IMR-90 (cell line): ENCODE data around the gene ADCY5. TPM values are rescaled to one million over a fixed set of nuclear protein-coding genes. Genes with fewer than 3 reads are reported as not detected.

Experiments
- ATAC-seq: fragments of 200-7000 bp; cut with Tn5 transposase; 2 replicates; pipeline ENCODE4 v1.9.1; 2020; ENCODE audit warnings: low read depth, mild to moderate bottlenecking, moderate library complexity
- BruUV-seq: library from RNA; stranded (reverse); fragments of 400-500 nt; replicated peaks from 2 replicates; lab custom pipeline; 2021; lab: Mats Ljungman, UMichigan
- CTCF ChIA-PET: fragments of 300-600 bp; formaldehyde crosslinking; extraction: SDS; loops from one replicate; lab custom pipeline; 2021; ENCODE audit warnings: antibody characterized with exemption; lab: Yijun Ruan, JAX
- POLR2A ChIA-PET: fragments of 300-600 bp; sonication (Branson Sonifier 250); formaldehyde crosslinking; loops from one replicate; lab custom pipeline; 2022; ENCODE audit warnings: antibody characterized with exemption; ENCODE audit not compliant: unreplicated experiment; lab: Charles Lee
- DNase-seq: peaks from one replicate; pipeline ENCODE4 v3.0.0; 2013
- H2AFZ ChIP-seq: replicated peaks from 2 replicates; pipeline ENCODE3; 2013; ENCODE audit warnings: low read length, mild to moderate bottlenecking; ENCODE audit not compliant: poor library complexity
- H2AK5ac ChIP-seq: 2 replicates; pipeline ENCODE4 v1.6.1; 2013; ENCODE audit warnings: low read depth, low read length, inconsistent platforms
- H2AK9ac ChIP-seq: replicated peaks from 2 replicates; pipeline ENCODE3; 2013; ENCODE audit warnings: mild to moderate bottlenecking, low read depth, low read length, moderate library complexity; ENCODE audit not compliant: poor library complexity
- H2BK120ac ChIP-seq: 2 replicates; pipeline ENCODE4 v1.6.1; 2013; ENCODE audit warnings: low read depth, low read length, inconsistent platforms
- H2BK15ac ChIP-seq: 3 replicates; pipeline ENCODE4 v1.6.1; 2013; ENCODE audit warnings: low read depth, low read length, inconsistent platforms
- H2BK20ac ChIP-seq: 2 replicates; pipeline ENCODE4 v1.6.1; 2013; ENCODE audit warnings: low read depth, mild to moderate bottlenecking, inconsistent platforms, low read length, moderate library complexity
- H2BK5ac ChIP-seq: 2 replicates; pipeline ENCODE4 v1.6.1; 2013; ENCODE audit warnings: mild to moderate bottlenecking, low read depth, low read length, inconsistent platforms; ENCODE audit not compliant: poor library complexity, severe bottlenecking
- H3K14ac ChIP-seq: replicated peaks from 2 replicates; pipeline ENCODE4 v1.6.1; 2013; ENCODE audit warnings: low read depth, low read length, inconsistent platforms
- H3K18ac ChIP-seq: 2 replicates; pipeline ENCODE4 v1.6.1; 2013; ENCODE audit warnings: low read depth, low read length, control low read depth
- H3K23ac ChIP-seq: 2 replicates; pipeline ENCODE4 v1.6.1; 2013; ENCODE audit warnings: low read depth, low read length, inconsistent platforms
- H3K27ac ChIP-seq: 2 replicates; pipeline ENCODE4 v1.5.1; 2013; ENCODE audit warnings: mild to moderate bottlenecking, control low read depth, low read length; ENCODE audit not compliant: insufficient read depth
- H3K27me3 ChIP-seq: 2 replicates; pipeline ENCODE4 v1.6.1; 2013; ENCODE audit warnings: low read length; ENCODE audit not compliant: control insufficient read depth, insufficient read depth
- H3K36me3 ChIP-seq: 2 replicates; pipeline ENCODE4 v1.6.1; 2013; ENCODE audit warnings: low read length, mixed read lengths; ENCODE audit not compliant: control insufficient read depth, insufficient read depth
- H3K4ac ChIP-seq: 2 replicates; pipeline ENCODE4 v1.6.1; 2013; ENCODE audit warnings: low read depth, low read length, inconsistent platforms
- H3K4me1 ChIP-seq: 2 replicates; pipeline ENCODE4 v1.6.1; 2013; ENCODE audit warnings: low read length, mixed read lengths; ENCODE audit not compliant: control insufficient read depth, insufficient read depth
- H3K4me2 ChIP-seq: 2 replicates; pipeline ENCODE4 v1.6.1; 2013; ENCODE audit warnings: low read depth, mild to moderate bottlenecking, control low read depth, low read length, moderate library complexity
- H3K4me3 ChIP-seq: 2 replicates; pipeline ENCODE4 v1.5.1; 2013; ENCODE audit warnings: low read depth, mild to moderate bottlenecking, control low read depth, low read length, moderate library complexity; ENCODE audit not compliant: insufficient read depth
- H3K56ac ChIP-seq: 2 replicates; pipeline ENCODE4 v1.6.1; 2013; ENCODE audit warnings: low read length, inconsistent platforms; ENCODE audit not compliant: insufficient read depth; ENCODE audit errors: extremely low read depth
- H3K79me1 ChIP-seq, 2 experiments: 2 replicates each; pipeline ENCODE4 v1.6.1; 2013; ENCODE audit warnings: low read length in 2 of 2, inconsistent platforms in 1 of 2, low read depth in 1 of 2
- H3K9ac ChIP-seq: 2 replicates; pipeline ENCODE4 v1.6.1; 2013; ENCODE audit warnings: low read depth, low read length, control low read depth
- H3K9me1 ChIP-seq: 2 replicates; pipeline ENCODE4 v1.6.1; 2013; ENCODE audit warnings: low read length, inconsistent platforms; ENCODE audit not compliant: insufficient read depth
- H3K9me3 ChIP-seq: 2 replicates; pipeline ENCODE4 v1.6.1; 2013; ENCODE audit warnings: low read length; ENCODE audit not compliant: control insufficient read depth, insufficient read depth
- H4K20me1 ChIP-seq: 2 replicates; pipeline ENCODE4 v1.6.1; 2013; ENCODE audit warnings: low read length, inconsistent platforms; ENCODE audit not compliant: insufficient read depth
- H4K5ac ChIP-seq: 2 replicates; pipeline ENCODE4 v1.6.1; 2013; ENCODE audit warnings: mild to moderate bottlenecking, low read depth, low read length, control low read depth
- H4K8ac ChIP-seq, 2 experiments: 2 replicates each; pipeline ENCODE4 v1.6.1; 2013; ENCODE audit warnings: low read depth in 2 of 2, low read length in 2 of 2, control low read depth in 1 of 2, inconsistent platforms in 1 of 2
- H4K91ac ChIP-seq: 2 replicates; pipeline ENCODE4 v1.6.1; 2013; ENCODE audit warnings: low read depth, low read length, inconsistent platforms; ENCODE audit not compliant: insufficient read depth
- BHLHE40 ChIP-seq: fragments of 150-350 bp; IDR thresholded peaks from 2 replicates; pipeline ENCODE4 v1.6.1; 2016; ENCODE audit warnings: mild to moderate bottlenecking, low read depth, low read length
- CHD1 ChIP-seq: IDR thresholded peaks from 2 replicates; pipeline ENCODE4 v1.6.1; 2012; ENCODE audit warnings: low read depth, low read length, improper control_type of control experiment
- FOS ChIP-seq: fragments of 150-350 bp; IDR thresholded peaks from 2 replicates; pipeline ENCODE4 v1.6.1; 2016; ENCODE audit warnings: low read depth, low read length
- RAD21 ChIP-seq: IDR thresholded peaks from 2 replicates; pipeline ENCODE4 v1.6.1; 2012; ENCODE audit warnings: low read length, improper control_type of control experiment
- SMC3 ChIP-seq: fragments of 150-350 bp; IDR thresholded peaks from 2 replicates; pipeline ENCODE4 v1.6.1; 2016; ENCODE audit warnings: low read depth, mild to moderate bottlenecking, antibody characterized with exemption, low read length, moderate library complexity
- WGBS, 2 experiments: methylation state at CpG; one replicate each; pipeline versions ENCODE4 v1.1.5 to v1.1.7; 2013; ENCODE audit warnings: missing lambda C conversion rate in 2 of 2; ENCODE audit not compliant: insufficient read length in 1 of 2; ENCODE audit errors: extremely low coverage in 2 of 2; 5-methylcytosine and 5-hydroxymethylcytosine counted together
- dilution Hi-C: fragments of 300-500 bp; cut with HindIII; formaldehyde crosslinking; loops from one replicate; pipeline ENCODE4 v1.14.3; 2018; ENCODE audit warnings: low sequenced_read_pairs; ENCODE audit not compliant: unreplicated experiment
- in situ Hi-C: fragments of 300-500 bp; cut with MboI; formaldehyde crosslinking; loops from 3 replicates; pipeline ENCODE4 v1.14.3; 2019; ENCODE audit warnings: low sequenced_read_pairs, inconsistent platforms, mixed read lengths
- intact Hi-C: fragments of 100-400 bp; cut with micrococcal nuclease; formaldehyde crosslinking; loops from 2 replicates; pipeline ENCODE4 v1.10.0; 2022
- polyA plus RNA-seq, 3 experiments: library from polyadenylated mRNA; depleted of rRNA; stranded (reverse); fragments of >200 nt; gene quantifications; 2 replicates each; pipeline ENCODE4 v1.2.3, GENCODE V29; 2012; ENCODE audit warnings: low replicate concordance in 1 of 3
- total RNA-seq: library from RNA; depleted of rRNA; stranded (reverse); fragments of >200 nt; gene quantifications from 2 replicates; pipeline ENCODE4 v1.2.3, GENCODE V29; 2012
- TF ChIP-seq, protein P1 (sequence below): fragments of 150-350 bp; IDR thresholded peaks from 2 replicates; pipeline ENCODE4 v1.6.1; 2017; ENCODE audit warnings: mild to moderate bottlenecking, antibody characterized with exemption, low read length, low read depth

Gene ADCY5
- total and polyA plus RNA-seq, 2 of the 4 experiments (the other 2 are of a cell fraction), result 0.14 to 0.18 TPM

DNA sequence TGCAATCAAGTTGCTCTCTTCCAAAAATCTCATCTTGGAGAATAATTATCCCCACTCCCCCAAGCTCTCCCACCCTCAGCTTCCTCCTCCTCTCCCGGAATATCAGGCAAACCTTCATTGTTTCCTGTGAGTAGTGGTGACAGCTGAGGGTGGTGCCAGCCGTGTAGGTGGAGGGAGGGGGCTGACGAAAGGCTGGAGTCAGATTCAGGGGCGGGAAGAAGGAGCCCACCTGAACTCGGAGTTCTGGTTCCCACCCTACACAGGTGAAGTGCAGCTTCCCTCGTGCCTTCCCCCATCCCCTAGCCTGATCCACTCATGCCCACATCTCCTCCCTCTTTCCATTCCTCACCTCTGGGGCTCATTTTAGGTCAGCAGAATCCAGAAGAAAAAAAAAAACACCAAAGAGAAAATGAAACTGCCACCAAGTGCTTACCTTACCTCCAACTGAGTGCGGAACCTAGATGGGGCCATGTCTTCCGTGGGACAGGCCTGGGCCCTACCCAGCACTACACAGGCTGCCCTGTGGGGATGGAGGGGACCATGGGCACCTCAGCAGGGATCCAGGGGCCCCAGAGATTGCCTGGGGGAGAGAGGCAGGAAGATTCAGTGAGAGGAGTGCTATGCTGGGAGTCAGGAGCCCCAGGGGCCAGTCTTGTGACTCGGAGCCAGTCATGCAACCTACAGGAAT is 81.3 kb downstream of the ADCY5 start:
- Histone ChIP-seq H3K36me3 (no peaks in the 10 kb centered on the region), H3K4me3 (no peak overlapping the region), H3K56ac (no peak overlapping the region), H3K9me1 (no peaks in the 10 kb centered on the region), H3K18ac (no peak overlapping the region), H3K9me3 (peaks cover 4% of the 10 kb centered on the region; the same call in 1 of the 2 replicates), H2AK5ac (no peak overlapping the region), H3K9ac (no peak overlapping the region), H2BK15ac (no peak overlapping the region), H3K4me1 (no peaks in the 10 kb centered on the region), H4K5ac (no peak overlapping the region), H2AFZ (no peak overlapping the region), H3K4ac (no peak overlapping the region), H3K79me1 (no peaks in the 10 kb centered on the region), H3K14ac (no peak overlapping the region), H3K4me2 (no peak overlapping the region), H2BK120ac (no peak overlapping the region), H3K27me3 (peaks cover 46% of the 10 kb centered on the region), H2BK5ac (no peak overlapping the region), H2BK20ac (no peak overlapping the region), H4K20me1 (no peaks in the 10 kb centered on the region; the same call in 1 of the 2 replicates), H3K27ac (no peak overlapping the region), H3K23ac (no peak overlapping the region), H4K91ac (no peak overlapping the region), H2AK9ac (no peak overlapping the region), H4K8ac (no peak overlapping the region)
- dilution Hi-C loops (no loop called here), intact Hi-C loops (no loop called here), in situ Hi-C loops (no loop called here)
- 64% methylated on average over 3 of the region's 9 CpGs; no CpG with 5 or more reads in 1 of the 2 experiments for WGBS, 2 experiments
- BruUV-seq, result no TSS peak
- no peak for DNase-seq
- POLR2A ChIA-PET, result no interaction called here
- no peak for ATAC-seq
- TF ChIP-seq FOS, result no peak
- no peak for TF ChIP-seq CHD1
- TF ChIP-seq BHLHE40, result no peak
- TF ChIP-seq RAD21, result no peak
- no peak for TF ChIP-seq SMC3
- TF ChIP-seq, protein P1, sequence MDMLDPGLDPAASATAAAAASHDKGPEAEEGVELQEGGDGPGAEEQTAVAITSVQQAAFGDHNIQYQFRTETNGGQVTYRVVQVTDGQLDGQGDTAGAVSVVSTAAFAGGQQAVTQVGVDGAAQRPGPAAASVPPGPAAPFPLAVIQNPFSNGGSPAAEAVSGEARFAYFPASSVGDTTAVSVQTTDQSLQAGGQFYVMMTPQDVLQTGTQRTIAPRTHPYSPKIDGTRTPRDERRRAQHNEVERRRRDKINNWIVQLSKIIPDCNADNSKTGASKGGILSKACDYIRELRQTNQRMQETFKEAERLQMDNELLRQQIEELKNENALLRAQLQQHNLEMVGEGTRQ, result no peak
- CTCF ChIA-PET, result no interaction called here
